ENCODE data around the gene RBM28. TPM values are rescaled to one million over a fixed set of nuclear protein-coding genes. Genes with fewer than 3 reads are reported as not detected.

RBM28 gene
- total and polyA plus RNA-seq, 10 of the 15 experiments (the other 5 are each of a cell fraction or from before 2014, with no cell fraction given), result 14.3 to 50.4 (median 32.8) TPM

DNA sequence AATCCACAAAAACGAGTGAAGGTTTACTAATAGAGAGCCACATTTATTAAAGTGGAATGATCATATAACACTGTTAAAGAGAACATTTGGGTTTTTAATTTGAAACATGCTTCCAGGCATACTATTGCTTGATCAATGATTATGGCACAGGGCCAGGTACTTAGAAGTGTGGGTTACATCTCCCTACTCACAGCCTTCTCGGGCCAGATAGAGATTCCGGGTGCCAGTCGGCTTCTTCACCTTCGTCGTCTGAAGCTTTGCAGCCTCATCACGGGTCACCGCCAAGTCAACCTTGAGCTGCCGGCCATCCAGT, 19.4 kb downstream of the RBM28 start (continued):
- TF ChIP-seq, protein P1, sequence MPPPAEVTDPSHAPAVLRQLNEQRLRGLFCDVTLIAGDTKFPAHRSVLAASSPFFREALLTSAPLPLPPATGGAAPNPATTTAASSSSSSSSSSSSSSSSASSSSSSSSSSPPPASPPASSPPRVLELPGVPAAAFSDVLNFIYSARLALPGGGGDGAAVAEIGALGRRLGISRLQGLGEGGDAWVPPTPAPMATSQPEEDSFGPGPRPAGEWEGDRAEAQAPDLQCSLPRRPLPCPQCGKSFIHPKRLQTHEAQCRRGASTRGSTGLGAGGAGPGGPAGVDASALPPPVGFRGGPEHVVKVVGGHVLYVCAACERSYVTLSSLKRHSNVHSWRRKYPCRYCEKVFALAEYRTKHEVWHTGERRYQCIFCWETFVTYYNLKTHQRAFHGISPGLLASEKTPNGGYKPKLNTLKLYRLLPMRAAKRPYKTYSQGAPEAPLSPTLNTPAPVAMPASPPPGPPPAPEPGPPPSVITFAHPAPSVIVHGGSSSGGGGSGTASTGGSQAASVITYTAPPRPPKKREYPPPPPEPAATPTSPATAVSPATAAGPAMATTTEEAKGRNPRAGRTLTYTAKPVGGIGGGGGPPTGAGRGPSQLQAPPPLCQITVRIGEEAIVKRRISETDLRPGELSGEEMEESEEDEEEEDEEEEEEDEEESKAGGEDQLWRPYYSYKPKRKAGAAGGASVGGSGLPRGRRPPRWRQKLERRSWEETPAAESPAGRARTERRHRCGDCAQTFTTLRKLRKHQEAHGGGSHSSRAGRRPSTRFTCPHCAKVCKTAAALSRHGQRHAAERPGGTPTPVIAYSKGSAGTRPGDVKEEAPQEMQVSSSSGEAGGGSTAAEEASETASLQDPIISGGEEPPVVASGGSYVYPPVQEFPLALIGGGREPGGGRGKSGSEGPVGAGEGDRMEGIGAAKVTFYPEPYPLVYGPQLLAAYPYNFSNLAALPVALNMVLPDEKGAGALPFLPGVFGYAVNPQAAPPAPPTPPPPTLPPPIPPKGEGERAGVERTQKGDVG (CRISPR knock-in tag; IDR thresholded peaks at IDR 0.05), result no peak
- TF ChIP-seq, protein P2, sequence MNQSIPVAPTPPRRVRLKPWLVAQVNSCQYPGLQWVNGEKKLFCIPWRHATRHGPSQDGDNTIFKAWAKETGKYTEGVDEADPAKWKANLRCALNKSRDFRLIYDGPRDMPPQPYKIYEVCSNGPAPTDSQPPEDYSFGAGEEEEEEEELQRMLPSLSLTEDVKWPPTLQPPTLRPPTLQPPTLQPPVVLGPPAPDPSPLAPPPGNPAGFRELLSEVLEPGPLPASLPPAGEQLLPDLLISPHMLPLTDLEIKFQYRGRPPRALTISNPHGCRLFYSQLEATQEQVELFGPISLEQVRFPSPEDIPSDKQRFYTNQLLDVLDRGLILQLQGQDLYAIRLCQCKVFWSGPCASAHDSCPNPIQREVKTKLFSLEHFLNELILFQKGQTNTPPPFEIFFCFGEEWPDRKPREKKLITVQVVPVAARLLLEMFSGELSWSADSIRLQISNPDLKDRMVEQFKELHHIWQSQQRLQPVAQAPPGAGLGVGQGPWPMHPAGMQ (IDR thresholded peaks at IDR 0.05; ENCODE audit: borderline replicate concordance), result no peak
- no peak for TF ChIP-seq SUPT20H (IDR thresholded peaks at IDR 0.05; ENCODE audit: borderline replicate concordance, control insufficient read depth, low read depth, low read length)
- TF ChIP-seq MTA3 (IDR thresholded peaks at IDR 0.05; ENCODE audit: borderline replicate concordance, low read length), result no peak
- no peak for TF ChIP-seq MYC (IDR thresholded peaks at IDR 0.05; ENCODE audit: insufficient read depth, insufficient read length, insufficient replicate concordance, low read length, severe bottlenecking)
- no peak for TF ChIP-seq MYB (IDR thresholded peaks at IDR 0.05; ENCODE audit: borderline replicate concordance, low read depth, low read length)
- TF ChIP-seq FOS (IDR thresholded peaks at IDR 0.05; ENCODE audit: borderline replicate concordance, extremely low read depth, insufficient read length), result no peak
- TF ChIP-seq HCFC1 (IDR thresholded peaks at IDR 0.05; ENCODE audit: low read length), result no peak
